CD4-positive, alpha-beta T cell treated with Interleukin-1 beta for 1 hour (primary cell): ENCODE results near the gene TUBB4A.
"Not testable (repeated sequence)": the region's sequence is repeated elsewhere in the genome, so short reads cannot be mapped to it uniquely, and the experiment has no call there.

ENCODE experiments used
- DNase-seq, 2 donors: peaks; one replicate each; pipeline ENCODE4 v3.0.0-alpha.2; 2020 to 2022

TUBB4A gene

DNA sequence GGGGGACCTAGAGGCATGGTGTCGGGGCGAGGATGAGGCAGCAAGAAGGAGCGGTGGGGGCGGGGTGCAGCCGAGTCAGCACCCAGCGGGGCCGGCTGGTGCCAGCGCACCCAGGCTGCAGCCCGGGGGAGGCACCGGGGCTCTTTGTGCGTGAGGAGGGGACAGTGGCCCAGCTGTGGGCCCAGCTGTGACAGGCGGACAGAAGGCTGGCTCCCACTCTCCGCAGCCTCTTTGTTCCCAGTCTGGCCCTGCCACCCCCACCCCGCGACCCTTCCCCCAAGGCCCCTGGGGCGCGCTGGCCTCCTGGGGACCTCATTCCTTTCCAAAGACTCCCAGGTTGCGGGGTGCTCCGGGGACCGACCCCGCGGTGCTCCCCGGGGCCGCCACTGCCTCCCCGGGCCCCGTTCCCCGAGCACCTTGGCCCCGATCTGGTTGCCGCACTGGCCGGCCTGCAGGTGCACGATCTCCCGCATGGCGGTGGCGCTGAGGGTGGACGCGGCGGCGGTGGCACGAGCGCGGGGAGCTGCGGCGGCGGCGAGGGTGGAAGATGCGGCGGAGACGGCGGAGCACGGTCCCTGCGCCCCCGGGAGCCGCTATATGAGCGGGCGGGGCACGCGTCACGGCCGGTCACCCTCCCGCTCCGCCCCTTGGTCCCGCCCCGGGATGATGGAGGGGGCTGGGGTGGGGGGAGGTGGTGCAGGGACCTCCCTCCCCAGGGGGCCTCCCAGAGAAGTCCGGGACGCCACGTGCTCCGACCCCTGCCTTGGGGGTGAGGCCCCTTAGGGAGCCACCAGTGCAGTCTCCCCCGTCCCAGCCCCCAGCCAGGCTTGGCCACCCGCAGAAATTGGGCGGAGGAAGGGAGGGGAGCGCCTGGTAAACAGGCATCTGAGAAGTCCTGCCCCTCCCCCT lies at the start of gene TUBB4A:
TUBB4A (minus strand) TSS at position 570 of the 909 bp plus-strand sequence; CDS start at position 473, 97 bp downstream.
- DNase-seq, result peak; percentile 45 to 52

DNA sequence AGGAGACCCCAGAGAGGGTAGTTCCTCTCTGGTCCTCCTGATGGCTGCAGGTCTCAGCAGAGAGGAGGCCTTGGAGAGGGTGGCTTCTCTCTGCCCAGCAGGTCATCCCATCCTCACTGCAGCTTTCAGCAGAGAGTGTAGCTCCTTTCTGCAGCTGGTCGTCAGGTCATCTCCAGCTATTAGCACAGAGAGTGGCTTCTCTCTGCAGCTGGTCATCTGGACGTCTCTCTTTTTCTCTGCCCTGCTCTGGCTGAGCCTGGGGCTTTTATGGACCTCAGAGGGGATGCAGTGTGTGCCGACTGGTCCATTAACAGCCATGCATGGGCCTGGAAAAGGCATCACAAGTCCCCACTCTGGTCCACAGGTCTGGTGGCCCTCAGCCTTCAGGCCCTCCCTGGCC lies 49.0 kb upstream of the TUBB4A start:
- DNase-seq, result no peak

DNA sequence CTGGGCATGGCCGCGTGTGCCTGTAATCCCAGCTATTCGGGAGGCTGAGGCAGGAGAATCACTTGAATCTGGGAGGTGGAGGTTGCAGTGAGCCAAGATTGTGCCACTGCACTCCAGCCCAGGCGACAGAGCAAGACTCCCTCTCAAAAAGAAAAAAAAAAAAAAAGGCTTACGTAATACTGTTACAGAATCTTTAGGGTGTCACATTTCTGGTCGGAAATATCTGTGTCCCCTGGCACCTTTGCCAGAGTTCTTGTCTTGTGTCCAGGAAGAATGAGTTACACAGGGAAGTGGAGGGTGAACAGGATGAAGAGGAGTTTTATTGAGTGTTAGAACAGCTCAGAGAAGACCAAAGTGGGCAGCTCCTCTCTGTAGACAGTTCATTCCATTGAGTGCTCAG lies 48.6 kb upstream of the TUBB4A start:
- not testable (repeated sequence) for DNase-seq

DNA sequence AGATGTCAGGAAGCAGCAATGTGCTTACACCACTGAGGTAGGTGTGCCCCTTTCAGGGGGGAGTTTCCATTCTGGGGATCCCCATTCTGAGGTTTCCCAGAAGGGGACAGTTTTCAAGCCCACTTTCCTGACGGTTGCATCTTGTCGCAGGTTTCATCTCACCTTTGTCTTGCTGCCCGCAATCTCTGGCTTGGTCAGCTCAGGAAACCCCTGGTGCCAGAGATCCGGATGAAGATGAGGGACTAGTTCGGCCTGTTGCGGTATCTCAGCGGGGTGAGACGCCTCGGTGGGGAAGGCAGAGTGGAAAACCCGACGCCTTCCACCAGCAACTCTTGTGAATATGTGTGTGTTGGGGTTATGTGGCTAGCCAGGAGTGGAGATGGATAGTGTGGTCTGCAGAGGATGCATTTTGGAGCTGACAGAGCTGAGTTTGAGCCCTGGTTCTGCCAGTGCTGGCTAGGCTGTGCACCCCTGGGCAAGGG lies 41.8 kb upstream of the TUBB4A start:
- no peak for DNase-seq

DNA sequence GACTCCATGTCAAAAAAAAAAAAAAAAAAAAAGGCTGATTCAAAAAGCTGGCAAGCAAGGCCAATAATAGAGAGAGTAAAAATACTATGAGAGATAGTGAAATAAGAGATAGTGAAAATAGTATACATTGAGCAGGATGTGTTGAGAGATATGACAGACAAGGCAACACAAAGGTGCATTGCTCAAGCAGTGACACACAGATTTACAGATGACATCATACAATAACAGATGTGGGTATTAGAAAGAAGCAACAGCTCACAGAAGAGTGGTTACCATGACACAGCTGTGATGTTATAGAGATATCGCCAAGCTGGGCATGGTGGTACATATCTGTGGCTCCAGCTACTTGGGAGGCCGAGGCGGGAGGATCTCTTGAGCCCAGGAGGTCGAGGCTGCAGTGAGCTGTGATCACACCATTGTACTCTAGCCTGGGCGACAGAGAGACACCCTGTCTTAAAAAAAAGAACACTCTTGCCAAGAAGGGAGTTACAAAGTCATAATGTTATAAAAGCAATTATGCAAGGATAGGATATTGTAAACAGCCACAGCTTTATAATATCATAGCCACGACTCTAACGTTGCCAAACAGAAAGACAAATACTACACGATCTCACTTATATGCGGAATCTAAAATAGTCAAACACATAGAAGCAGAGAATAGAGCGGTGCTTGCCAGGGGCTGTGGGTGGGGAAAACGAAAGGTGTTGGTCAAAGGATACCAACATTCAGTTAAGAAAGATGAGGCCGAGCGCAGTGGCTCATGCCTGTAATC lies 39.0 kb upstream of the TUBB4A start:
- no peak for DNase-seq

DNA sequence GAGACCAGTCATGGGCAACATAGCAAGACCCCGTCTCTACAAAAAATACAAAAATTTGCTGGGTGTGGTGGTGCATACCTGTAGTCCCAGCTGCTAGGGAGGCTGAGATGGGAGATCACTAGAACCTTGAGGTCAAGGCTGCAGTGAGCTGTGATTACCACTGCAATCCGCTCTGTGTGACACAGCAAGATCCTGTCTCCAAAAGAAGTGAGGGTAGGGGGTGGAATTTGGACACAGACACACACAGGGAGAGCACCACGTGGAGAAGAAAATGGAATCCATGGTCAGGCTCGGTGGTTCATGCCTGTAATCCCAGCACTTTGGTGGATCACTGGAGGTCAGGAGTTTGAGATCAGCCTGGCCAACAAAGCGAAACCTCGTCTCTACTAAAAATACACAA lies 37.4 kb upstream of the TUBB4A start:
- DNase-seq, result no peak

DNA sequence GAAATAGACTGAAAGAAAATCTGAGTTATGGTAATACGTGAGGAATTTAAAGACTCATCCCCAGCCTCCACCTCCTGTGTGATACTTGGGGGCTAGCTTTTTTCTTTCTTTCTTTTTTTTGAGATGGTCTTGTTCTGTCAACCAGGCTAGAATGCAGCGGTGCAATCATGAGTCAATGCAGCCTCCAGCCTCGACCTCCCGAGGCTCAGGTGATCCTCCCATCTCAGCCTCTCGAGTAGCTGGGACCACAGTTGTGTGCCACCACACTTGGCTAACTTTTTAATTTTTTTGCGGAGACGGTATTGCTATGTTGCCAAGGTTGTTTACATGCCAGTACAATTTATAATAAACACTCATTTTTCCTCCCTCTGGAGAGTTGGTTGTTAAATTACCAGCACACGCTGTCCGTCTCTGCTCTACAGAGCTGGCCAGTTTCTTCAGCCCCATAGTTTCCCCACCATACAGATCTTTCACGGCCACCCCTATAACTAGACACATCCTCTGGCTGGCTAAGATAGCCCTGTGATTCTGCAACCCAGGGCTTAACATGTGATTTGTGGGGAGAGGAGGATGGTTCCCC lies 33.5 kb upstream of the TUBB4A start:
- DNase-seq, result no peak

DNA sequence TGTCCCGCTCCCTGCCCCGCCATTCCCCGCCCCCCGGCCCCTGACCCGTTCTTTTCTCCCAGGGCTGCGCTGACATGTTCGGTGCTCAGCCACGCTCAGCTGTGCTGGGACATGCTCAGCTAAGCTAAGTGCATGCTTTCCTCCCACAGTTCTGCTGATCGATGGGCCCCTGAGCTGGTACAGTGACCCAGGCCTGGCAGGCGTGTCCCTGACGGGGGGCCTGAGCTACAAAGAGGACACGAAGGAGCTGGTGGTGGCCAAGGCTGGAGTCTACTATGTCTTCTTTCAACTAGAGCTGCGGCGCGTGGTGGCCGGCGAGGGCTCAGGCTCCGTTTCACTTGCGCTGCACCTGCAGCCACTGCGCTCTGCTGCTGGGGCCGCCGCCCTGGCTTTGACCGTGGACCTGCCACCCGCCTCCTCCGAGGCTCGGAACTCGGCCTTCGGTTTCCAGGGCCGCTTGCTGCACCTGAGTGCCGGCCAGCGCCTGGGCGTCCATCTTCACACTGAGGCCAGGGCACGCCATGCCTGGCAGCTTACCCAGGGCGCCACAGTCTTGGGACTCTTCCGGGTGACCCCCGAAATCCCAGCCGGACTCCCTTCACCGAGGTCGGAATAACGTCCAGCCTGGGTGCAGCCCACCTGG lies 32.5 kb upstream of the TUBB4A start:
- DNase-seq, result no peak

DNA sequence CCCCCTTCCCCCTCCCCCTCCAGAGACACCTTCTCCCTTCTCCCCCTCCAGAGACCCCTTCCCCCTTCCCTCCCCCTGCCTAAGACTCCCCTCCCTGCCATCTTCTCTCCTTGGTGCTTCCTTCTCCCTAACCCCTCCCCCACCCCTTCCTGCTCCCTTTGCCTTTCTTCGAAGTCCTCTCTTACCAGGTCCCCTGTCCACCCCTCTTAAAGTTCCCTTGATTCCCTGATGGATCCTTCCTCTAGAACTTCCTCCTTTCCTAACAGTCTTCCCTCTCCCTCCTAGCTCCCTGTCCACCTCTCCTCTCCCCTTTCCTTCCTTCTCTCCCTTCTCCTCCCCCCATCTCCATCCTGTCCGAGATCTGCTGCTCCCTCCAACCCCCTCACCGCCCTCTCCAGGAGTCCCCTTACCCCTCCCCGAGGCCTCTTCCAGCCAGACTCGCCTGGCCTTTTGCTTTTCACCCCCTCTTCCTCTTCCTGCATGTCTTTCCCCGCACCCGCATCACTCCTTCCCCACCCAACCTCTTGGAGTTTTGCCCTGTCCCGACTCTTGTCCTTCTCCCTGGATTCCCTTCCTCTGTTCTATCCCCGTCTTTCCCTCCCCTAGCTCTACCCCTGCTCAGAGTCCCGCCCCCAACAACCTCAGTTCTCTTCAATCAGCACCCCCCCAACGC lies 31.8 kb upstream of the TUBB4A start:
- DNase-seq, result no peak

DNA sequence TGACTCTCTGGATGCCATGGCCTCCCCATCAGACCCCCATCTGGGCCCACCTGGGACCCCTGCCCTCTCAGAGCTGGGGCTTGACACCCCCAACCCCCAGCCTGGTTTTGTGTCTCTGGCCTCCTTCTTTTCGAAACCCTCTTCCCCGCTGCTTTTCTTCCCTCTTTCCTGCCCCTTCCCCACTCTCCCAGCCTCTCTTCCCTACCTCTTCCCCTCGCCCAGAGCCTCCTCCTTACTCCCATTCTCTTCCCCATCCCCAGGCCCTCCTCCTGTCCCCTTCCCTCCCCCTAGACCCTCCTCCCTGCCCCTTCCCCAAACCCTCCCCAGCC lies 30.9 kb upstream of the TUBB4A start:
- no peak for DNase-seq

DNA sequence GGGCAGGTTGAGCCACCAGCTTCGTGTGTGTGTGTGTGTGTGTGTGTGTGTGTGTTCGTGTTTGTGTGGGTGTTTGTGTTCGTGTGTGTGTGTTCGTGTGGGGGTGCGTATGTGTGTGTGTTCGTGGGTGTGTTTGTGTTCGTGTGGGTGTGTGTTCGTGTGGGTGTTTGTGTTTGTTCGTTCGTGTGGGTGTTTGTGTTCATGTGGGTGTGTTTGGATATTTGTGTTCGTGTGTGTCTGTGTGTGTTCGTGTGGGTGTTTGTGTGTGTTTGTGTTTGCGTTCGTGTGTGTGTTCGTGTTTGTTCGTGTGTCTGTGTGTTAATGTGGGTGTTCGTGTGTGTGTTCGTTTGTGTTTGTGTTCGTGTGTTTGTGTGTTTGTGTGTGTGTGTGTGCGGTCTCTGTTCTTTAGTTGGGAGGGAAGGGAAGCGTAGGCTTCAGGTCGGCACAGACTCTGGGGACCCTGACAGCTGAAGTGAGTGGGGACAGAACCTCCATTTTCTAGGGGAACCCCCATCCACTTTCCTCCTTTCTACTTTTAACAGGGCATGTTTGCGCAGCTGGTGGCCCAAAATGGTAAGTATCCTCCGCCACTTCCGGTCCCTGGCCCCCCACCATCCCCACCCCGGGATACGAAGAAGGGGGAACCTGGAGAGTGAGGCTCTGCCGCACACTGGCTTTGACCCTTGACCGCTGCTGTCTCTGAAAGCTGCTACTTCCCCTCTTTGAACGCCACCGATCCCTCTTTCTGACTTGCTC lies 30.3 kb upstream of the TUBB4A start:
- peak; percentile 54 to 55 for DNase-seq

DNA sequence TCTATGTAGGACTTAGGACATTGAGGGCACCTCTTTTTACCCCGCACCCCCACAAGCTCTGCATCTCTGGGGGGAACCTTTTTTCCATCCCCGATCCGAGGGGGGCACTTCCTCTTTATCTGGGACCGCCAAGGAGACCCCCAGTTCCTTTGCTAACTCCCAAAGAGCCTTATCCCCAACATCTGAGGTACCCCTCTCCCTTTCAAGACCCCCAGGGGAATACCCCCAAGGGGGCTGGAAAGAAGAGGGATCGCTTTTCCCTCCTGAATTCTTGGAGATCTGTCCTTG lies 29.8 kb upstream of the TUBB4A start:
- no peak for DNase-seq

DNA sequence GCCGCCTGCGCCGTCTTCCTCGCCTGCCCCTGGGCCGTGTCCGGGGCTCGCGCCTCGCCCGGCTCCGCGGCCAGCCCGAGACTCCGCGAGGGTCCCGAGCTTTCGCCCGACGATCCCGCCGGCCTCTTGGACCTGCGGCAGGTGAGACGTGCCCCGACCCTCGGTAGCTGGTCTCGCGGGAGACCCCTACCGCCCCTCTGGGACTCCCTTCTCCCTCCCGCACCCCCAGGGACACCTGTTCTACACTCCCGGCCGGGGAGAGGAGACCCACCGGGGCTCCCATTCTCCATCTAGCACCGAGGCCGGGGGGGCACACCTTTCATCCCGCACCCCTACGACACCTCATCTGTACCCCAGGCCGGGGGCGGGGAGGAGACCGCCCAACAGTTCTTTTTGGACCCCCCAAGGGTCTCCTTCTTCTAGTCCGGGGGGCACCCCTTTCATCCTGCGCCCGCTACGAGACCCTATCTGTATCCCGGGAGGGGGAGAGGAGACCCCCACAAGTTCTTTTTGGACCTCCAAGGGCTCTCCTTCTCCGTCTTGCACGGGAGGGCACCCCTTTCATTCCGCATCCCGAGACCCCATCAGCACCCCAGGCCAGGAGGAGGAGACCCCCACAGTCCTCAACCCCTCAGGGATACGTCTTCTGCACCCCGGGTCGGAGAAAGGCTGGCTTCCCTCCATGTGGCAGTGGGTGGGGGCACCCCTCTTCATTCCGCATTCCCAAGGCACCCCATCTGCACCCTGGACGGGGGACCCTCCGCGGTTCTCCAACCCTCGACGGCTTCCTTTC lies 29.2 kb upstream of the TUBB4A start:
- DNase-seq, result no peak

DNA sequence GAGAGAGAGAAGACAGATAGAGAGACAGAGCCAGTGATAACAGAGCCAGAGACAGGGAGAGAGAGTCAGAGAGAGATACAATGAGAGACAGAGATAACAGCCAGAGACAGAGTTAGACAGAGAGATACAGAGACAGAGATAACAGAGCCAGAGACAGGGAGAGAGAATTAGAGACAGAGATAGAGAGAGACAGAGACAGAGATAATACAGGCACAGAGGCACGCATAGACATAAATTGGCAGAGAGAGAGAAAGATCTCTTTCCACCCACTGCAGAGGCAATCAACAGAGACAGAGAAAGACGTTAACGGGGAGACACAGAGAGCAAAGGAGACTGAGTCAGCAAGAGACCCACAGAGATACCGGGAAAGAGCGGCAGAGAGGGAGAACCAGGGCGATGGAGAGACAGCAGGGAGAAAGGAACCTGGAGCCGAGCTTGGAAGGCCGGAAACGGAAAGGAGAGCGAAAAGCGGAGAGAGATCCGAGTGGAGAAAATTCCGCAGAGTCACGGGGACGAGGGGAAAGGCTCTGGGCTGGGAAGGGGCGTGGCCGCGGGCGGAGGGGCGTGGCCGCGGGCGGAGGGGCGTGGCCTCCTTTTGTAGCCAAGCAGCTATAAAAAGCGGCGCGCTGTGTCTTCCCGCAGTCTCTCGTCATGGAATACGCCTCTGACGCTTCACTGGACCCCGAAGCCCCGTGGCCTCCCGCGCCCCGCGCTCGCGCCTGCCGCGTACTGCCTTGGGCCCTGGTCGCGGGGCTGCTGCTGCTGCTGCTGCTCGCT lies 28.5 kb upstream of the TUBB4A start, which contains the start of gene TNFSF9:
TNFSF9 (plus strand) TSS at position 641 of the 777 bp plus-strand sequence; CDS start at position 652, 11 bp downstream.
- peak; percentile 84 to 89 for DNase-seq

DNA sequence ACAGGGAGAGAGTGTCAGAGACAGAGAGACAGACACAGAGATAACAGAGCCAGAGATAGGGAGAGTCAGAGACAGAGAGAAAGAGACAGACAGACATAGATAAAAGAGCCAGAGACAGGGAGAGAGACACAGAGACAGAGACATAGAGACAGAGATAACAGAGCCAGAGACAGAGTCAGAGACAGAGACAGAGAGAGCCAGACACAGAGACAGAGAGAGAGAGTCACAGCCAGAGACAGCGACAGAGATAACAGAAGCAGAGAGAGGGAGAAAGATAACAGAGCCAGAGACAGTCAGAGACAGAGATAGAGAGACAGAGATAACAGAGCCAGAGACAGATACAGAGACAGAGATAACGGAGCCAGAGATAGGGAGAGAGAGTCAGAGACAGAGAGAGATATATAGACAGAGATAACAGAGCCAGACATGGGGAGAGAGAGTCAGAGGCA lies 27.9 kb upstream of the TUBB4A start:
- DNase-seq, result no peak

DNA sequence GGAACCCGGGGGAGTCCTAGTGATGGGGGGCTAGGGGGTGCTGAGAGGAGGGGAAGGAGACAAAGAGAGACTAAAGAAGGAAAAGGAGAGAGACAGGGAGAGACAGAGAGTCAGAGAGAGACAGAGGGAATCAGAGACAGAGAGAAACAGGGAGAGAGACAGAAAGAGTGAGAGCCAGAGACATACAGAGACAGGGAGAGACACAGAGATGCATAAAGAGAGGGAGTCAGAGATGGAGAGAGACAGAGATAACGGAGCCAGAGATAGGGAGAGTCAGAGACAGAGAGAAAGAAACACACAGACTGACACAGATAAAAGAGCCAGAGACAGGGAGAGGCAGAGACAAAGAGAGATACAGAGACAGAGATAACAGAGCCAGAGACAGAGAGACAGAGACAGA lies 27.2 kb upstream of the TUBB4A start:
- no peak for DNase-seq

DNA sequence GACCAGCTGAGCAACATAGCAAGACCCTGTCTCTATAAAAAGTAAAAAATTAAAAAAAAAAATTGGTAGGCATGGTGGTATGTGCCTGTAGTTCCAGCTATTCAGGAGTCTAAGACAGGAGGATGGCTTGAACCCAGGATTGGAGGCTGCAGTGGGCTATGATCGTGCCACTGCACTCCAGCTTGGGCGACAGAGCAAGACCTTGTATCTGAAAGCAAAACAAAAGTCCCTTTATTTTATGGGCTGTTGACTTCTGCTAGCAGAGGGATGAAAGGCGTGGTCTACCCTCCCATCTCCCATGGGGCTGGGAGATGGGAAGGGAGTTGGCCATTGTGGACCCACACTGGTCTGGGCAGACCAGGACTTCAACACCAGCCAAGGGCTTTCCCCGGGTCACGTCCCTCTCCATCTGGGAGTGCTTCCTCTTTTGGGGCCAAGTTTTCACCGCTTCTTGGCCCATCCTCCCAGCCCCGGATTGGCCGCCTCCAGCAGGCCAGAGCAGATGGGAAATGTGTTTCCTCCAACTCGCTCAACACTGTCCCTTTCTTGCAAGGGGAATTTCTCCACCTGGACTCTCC lies 26.5 kb upstream of the TUBB4A start:
- peak in 1 of 2 donors; percentile 55 for DNase-seq

DNA sequence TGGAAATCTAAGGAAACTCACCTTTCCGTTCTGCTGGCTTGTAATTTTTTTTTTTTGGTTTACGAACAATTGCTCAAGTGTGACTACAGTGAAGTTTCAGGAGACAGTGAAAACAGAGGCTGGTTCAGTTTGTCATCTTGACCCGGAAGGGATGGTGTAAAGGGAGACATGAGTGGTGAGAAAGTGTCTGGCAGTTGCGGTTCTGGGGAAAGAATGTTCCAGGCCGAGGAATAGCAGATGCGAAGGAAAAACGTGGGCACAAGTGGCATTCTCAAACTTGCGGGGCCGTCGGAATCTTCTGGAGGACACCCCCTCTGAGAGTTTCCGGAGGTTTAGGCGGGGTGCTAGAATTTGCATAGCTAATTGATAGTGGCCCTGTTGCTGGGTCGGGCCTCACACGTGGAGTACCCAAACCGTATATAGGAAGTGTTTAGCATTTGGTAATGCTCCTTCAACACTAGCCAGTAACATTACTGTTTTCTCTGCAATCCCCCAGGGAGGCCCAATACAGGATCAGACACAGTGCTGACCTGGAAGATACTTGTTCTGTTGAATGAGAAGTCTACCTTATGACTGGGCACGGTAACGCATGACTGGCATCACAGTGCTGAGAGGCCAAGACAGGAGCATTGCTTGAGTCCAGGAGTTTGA lies 25.9 kb upstream of the TUBB4A start:
- DNase-seq, result peak in 1 of 2 donors; percentile 40

DNA sequence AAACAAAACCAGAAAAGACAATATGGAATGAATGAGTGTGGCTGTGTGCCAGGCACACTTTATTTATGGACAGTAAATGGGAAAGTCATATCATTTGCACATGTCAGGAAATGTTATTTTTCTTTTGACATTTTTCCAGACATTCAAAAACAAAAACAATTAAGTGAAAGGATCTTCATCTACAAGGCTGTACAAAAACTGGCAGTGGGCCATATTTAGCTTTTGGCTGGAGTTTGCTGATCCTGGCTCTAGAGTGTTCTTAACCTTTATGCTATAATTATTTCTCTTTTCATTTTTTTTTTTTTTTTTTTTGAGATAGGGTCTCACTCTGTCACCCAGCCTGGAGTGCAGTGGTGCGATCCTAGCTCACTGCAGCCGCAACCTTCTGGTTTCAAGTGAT lies 22.2 kb upstream of the TUBB4A start:
- DNase-seq, result no peak
